GM10847 (cell line): ENCODE data around the gene TNFRSF18.

Experiments used
- POLR2A ChIP-seq: IDR thresholded peaks from 2 replicates; pipeline ENCODE4 v1.6.1; 2011; ENCODE audit not compliant: insufficient read length; ENCODE audit errors: extremely low read depth

TNFRSF18 gene

GRCh38 chr1:1171546-1172340 is 34.6 kb downstream of the TNFRSF18 start:
- TF ChIP-seq POLR2A: no peak

GRCh38 chr1:1171161-1171545 is 35.2 kb downstream of the TNFRSF18 start:
- no peak for TF ChIP-seq POLR2A

GRCh38 chr1:1170215-1171091 is 35.9 kb downstream of the TNFRSF18 start:
- no peak for TF ChIP-seq POLR2A

DNA sequence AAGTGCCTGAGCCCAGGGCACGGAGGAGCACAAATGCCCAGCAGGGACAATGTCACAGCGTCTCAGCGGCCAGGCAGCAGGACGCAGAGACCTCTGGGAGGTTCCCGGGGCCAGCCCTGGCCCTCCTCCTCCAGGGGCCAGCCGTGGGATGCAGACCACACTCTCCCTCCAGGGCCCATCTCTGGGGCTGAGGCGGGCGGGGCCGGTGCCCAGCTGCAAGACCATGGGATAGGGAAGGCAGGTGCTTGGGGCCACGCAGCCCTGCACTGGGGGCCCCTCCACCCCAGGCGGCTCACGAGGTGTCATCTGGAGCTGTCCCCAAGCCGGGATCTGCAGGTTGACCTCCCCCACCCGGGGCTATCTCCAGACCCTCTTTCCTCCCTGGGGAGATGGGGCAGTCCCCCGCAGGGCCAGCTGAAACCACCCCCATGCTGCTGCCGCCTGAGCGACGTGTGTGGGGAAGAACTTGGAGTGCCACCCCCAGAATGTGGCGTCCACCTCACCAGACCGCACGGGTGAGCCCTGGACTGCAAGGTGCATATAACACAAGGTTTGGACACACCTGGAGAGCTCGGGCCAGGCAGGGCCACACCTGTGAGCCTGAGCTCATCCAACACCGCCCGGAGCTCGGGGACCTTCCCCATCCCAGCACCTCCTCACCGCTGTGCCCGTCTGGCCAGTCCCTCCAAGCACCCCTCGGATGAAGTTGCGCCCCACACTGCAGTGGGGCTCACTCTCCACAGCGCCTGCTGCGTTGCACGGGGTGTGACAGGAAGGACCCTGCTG is 36.8 kb downstream of the TNFRSF18 start:
- no peak for TF ChIP-seq POLR2A

DNA sequence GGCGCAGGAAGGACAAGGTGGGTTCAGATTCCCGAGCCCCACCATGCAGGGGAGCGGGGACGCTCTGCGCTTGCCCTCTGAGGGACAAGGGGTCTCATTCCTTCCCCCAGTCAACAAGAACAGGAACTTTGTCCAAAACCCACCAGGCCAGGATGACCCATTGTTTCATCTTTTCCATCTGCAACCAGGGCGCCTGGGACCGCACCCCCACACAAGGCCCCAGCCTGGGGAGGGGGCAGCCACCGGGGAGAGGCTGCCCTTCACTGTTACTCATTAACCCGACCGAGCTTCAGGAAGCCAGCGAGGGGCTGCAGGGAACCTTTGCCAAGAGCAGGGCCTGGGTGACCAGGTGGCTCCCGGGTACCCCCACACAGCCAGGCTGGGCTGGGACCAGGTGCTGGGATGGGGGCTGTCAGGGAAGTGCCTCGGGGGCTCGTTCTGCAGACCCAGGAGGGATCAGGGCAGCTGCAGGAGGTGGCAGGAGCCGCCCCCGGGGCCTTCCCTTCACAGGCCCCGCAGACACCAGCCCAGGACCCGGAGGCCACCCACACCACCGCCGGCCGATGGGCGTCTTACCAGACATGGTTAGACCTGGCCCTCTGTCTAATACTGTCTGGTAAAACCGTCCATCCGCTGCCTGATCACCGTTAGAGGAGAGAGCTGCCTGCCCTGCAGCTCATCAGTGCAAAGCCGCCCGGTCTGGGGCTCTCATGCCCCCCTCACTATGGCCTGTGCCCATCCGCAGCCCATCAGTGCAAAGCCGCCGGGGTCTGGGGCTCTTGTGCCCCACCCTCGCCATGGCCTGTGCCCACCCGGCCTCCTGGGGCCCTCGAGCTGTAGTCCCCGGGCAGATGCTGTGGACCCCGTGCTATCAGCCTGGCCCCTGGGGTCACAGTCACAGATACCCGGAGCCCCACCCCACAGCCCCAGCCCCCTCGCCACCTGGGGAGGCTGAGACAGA is 37.7 kb downstream of the TNFRSF18 start:
- no peak for TF ChIP-seq POLR2A

DNA sequence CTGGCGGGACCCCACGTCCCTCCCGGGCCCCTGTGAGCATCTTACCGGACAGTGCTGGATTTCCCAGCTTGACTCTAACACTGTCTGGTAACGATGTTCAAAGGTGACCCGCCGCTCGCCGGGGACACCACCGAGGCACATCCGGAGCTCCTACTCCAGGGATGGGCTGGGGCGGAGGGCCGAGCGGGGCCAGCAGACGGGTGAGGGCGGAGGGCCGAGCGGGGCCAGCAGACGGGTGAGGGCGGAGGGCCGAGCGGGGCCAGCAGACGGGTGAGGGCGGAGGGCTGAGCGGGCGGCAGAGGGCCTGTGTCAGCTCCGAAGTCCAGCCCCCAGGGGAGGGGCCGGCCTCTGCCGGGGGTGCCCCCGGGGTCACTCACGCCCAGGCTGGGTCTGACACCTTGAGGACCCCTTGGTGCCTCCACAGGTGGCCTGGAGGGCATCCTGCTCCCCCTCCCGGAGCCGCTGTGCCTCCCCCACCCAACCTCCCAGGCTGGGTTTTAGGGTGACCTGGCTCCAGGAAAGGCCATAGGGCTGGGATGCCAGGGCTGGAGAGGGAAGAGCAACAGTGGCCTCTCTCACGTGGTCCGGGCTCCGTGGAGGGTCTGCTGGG is 38.4 kb downstream of the TNFRSF18 start:
- no peak for TF ChIP-seq POLR2A

DNA sequence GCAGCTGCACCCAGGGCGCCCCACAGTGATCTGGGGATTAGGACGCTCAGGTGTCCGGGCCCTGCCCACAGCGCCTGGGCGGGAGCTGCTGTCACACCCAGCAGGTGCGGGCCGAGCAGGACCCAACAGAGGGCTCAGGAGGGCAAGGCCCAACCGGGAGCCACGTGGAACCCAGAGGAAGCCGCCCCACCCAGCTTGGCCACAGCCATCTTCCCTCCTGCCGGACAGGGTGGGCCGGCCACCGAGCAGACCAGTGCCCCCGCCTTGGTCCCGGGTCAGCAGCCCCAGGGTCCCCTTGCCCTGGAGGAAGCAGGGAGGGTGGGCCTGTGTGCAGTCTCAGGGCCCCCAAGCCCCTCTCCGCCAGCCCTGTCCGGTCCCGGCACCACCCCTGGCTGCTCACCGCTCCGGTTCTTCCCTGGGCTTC is 39.0 kb downstream of the TNFRSF18 start:
- TF ChIP-seq POLR2A: no peak

GRCh38 chr1:1166642-1167397 is 39.6 kb downstream of the TNFRSF18 start:
- TF ChIP-seq POLR2A: no peak

DNA sequence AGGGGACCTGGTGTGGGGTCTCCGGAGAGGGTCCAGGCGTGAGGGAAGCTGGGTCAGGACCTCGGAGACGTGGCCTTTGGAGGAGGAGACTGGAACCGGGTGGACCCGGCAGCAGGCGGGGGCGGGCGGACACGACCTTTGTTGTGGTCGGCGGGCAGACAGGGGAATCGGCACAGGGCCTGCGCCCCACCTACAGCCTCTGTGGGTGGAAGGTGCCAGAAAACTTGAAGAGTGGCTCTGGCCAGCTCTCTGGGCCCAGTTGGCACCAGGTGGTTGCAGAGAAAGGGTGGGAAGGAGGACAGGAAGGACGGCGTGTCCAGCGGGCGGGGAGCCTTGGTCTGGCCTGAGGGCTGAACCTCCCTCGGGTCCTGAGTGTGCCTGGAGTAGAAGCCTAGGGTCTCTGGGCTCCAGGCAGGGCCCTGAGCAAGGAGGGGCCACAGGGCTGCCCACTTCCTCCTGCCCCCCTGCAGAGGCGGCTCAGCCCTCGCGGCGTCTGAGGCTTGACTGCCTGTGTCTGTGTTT is 40.4 kb downstream of the TNFRSF18 start:
- no peak for TF ChIP-seq POLR2A

GRCh38 chr1:1165485-1165884 is 40.9 kb downstream of the TNFRSF18 start:
- TF ChIP-seq POLR2A: no peak

DNA sequence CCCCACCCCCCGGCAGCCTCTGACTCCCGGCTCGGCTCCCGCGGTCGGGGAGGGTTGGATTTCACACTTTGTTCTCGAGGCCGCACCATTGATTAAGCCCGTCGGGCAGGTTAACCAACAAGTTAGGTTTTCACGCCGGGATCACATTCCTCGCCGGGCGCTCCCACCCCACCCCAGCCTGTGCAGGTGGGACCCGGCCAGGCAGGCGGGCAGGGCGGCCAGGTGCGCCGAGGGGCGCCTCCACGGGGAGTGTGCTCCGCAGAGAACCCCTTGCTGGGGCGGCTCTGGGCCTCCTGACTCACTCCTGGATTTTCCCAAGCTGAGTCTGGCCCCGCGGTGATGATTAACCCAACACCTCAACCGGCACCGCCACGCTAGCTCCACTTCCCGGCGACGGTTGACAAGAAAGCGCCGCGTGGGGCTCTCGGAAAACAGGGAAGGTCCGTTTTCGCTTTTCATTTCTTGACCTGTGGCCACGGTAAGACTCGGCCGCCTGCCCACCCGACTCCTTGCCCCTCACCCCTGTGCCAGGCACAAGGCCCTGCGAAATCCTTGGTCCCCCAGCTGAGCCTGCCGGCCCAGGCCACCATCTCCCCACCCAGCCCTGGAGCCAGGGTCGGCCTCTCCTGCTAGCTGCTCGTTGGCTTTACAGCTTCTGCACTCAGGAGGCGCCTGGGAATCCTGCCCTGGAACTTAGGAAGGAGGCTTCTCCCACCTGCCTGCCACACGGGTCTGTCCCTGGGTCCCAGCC is 41.5 kb downstream of the TNFRSF18 start:
- no peak for TF ChIP-seq POLR2A

- no peak for TF ChIP-seq POLR2A
Observed at GRCh38 chr1:1164361-1164700, 42.1 kb downstream of the TNFRSF18 start.

GRCh38 chr1:1163538-1164070 is 42.8 kb downstream of the TNFRSF18 start:
- TF ChIP-seq POLR2A: no peak
